Peyer's patch (tissue), 4 donors: ENCODE results near the gene TNFSF12. TPM values are rescaled to one million over a fixed set of nuclear protein-coding genes. Genes with fewer than 3 reads are reported as not detected.

ENCODE experiments used
- DNase-seq, 3 donors: peaks; one replicate each; pipeline ENCODE4 v3.0.0-alpha.2; 2017 to 2019
- H3K27ac ChIP-seq, 4 donors: fragments of 200-600 bp; sonication (generic); one replicate each; pipeline ENCODE4 v1.5.1; 2016 to 2019
- H3K27me3 ChIP-seq, 2 donors: fragments of 200-600 bp; sonication (generic); one replicate each; pipeline ENCODE4 v1.5.1; 2019
- H3K36me3 ChIP-seq, 3 donors: fragments of 200-600 bp; sonication (generic); one replicate each; pipeline ENCODE4 v1.5.1; 2016 to 2019
- H3K4me1 ChIP-seq, 4 donors: fragments of 200-600 bp; sonication (generic); one replicate each; pipeline ENCODE4 v1.5.1; 2016 to 2019
- H3K4me3 ChIP-seq, 4 donors: fragments of 200-600 bp; sonication (generic); 1 replicate in 3 of 4; 2 replicates in 1 of 4; pipeline ENCODE4 v1.5.1; 2016 to 2019; ENCODE audit warnings: mild to moderate bottlenecking in 1 of 4
- H3K9me3 ChIP-seq, 4 donors: fragments of 200-600 bp; sonication (generic); one replicate each; pipeline ENCODE4 v1.5.1; 2016 to 2019; ENCODE audit warnings: mild to moderate bottlenecking in 1 of 4
- POLR2A ChIP-seq, 2 donors: fragments of 450-650 bp; IDR thresholded peaks; one replicate each; pipeline ENCODE4 v1.5.1; 2017; ENCODE audit warnings: antibody characterized with exemption in 2 of 2, mild to moderate bottlenecking in 2 of 2, moderate library complexity in 2 of 2
- total RNA-seq, 4 donors: library from RNA; depleted of rRNA; stranded (reverse); fragments of >200 nt; gene quantifications; one replicate each; pipeline ENCODE4 v1.1.0, GENCODE V29; 2016
- TF ChIP-seq, protein P1 (sequence below), 6 experiments: fragments of 450-650 bp in 4 of 6; fragments of 200-600 bp in 2 of 6; sonication (generic) in 1 of 6; IDR thresholded peaks; one replicate each; pipeline ENCODE4 v1.5.1; 2017 to 2019; ENCODE audit warnings: antibody characterized with exemption in 6 of 6, mild to moderate bottlenecking in 3 of 6, moderate library complexity in 1 of 6

TNFSF12 gene
- total RNA-seq, 4 donors from 2014 or later, result 7.6 to 58.6 (median 15.2) TPM

DNA sequence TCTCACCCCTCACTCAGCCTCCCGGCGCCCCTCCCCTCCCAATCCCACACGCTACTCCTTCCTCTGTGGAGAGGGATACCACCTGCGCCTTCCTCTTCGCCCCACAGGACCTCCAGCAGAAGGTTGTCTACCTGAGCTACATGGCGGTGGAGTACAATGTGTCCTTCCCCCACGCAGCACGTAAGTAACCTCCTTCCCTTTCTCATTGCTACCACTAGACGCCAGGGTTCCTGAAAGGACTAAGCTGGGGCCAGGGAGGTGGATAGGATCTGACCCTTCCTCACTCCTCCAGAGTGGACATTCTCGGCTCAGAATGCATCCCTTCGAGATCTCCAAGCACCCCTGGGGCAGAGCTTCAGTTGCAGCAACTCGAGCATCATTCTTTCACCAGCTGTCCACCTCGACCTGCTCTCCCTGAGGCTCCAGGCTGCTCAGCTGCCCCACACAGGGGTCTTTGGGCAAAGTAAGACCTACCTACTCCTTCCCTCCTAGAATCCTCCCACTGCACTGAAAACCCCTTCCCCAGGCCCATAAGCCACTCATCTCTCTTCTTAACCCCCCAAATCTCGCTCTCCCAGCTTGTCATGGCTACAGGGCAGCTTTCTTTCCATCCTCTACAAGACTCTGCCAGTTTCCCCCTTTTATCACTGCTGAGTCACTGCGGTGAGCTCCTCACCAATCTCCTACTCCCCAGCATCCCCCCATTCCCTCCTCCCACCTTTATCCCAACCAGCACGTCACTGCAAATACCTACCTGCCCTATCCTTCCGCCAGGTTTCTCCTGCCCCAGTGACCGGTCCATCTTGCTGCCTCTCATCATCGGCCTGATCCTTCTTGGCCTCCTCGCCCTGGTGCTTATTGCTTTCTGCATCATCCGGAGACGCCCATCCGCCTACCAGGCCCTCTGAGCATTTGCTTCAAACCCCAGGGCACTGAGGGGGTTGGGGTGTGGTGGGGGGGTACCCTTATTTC is 32.0 kb downstream of the TNFSF12 start:
- Histone ChIP-seq H3K9me3 (no peaks in the 10 kb centered on the region), H3K4me1 (peaks cover 10 to 80% (median 38%) of the 10 kb centered on the region in 4 donors), H3K27me3 (no peaks in the 10 kb centered on the region), H3K4me3 (peak overlapping the region in 2 of 4 donors; percentile 48 to 54), H3K27ac (peak overlapping the region; percentile 83 to 93 (median 90)), H3K36me3 (peaks cover 0 to 30% (median 0%) of the 10 kb centered on the region in 3 donors)
- no peak for DNase-seq
- TF ChIP-seq, protein P1, sequence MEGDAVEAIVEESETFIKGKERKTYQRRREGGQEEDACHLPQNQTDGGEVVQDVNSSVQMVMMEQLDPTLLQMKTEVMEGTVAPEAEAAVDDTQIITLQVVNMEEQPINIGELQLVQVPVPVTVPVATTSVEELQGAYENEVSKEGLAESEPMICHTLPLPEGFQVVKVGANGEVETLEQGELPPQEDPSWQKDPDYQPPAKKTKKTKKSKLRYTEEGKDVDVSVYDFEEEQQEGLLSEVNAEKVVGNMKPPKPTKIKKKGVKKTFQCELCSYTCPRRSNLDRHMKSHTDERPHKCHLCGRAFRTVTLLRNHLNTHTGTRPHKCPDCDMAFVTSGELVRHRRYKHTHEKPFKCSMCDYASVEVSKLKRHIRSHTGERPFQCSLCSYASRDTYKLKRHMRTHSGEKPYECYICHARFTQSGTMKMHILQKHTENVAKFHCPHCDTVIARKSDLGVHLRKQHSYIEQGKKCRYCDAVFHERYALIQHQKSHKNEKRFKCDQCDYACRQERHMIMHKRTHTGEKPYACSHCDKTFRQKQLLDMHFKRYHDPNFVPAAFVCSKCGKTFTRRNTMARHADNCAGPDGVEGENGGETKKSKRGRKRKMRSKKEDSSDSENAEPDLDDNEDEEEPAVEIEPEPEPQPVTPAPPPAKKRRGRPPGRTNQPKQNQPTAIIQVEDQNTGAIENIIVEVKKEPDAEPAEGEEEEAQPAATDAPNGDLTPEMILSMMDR (IDR thresholded peaks at IDR 0.05), result no peak
- no peak for TF ChIP-seq POLR2A (IDR thresholded peaks at IDR 0.05)

DNA sequence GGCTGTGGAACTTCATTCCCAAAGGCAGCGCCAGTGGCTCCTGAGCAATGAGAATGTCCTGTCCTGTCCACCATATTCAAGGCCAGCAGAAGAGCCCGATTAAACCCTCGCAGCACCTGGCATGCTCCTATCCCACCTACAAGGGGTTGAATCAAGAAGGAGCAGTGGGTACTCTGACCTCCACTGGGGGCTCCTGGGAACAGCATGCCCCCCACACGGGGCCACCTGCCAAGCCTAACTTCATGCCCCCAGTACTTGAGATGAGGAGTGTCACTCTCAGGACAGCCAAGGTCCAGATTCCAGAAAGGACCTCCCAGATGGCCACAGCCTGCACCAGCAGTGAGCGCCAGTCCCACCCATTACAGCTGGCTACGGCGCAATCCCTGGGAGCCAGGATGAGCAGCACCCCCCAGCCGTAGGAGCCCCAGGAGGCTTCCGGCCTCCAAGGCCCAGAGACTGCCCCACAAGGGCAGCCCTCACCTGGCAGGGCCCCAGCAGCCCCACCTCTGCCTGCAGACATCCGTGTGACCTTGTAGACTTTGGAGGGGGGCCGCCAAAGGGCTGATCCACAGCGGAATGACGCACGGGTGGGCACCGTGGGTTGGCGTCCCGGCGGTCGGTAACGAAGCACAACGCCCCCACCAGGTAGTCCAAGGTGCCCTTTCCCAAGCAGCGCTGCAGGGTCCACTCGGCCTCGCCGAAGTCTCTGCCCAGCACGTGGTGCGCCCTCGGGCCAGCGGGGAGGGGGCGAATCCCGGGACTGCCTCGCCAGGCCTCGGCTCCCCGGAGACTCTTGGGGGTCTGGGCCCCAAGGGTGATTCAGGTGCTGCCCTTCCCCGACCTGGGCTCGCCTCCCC is 33.8 kb downstream of the TNFSF12 start:
- Histone ChIP-seq H3K9me3 (no peaks in the 10 kb centered on the region), H3K36me3 (peaks cover 0 to 18% (median 0%) of the 10 kb centered on the region in 3 donors), H3K27me3 (no peaks in the 10 kb centered on the region), H3K4me1 (peaks cover 10 to 64% (median 38%) of the 10 kb centered on the region in 4 donors), H3K27ac (peak overlapping the region; percentile 88 to 96 (median 92)), H3K4me3 (peak overlapping the region; percentile 52 to 75 (median 68))
- DNase-seq, result no peak
- TF ChIP-seq, protein P1 (IDR thresholded peaks at IDR 0.05), result no peak
- TF ChIP-seq POLR2A (IDR thresholded peaks at IDR 0.05), result no peak

DNA sequence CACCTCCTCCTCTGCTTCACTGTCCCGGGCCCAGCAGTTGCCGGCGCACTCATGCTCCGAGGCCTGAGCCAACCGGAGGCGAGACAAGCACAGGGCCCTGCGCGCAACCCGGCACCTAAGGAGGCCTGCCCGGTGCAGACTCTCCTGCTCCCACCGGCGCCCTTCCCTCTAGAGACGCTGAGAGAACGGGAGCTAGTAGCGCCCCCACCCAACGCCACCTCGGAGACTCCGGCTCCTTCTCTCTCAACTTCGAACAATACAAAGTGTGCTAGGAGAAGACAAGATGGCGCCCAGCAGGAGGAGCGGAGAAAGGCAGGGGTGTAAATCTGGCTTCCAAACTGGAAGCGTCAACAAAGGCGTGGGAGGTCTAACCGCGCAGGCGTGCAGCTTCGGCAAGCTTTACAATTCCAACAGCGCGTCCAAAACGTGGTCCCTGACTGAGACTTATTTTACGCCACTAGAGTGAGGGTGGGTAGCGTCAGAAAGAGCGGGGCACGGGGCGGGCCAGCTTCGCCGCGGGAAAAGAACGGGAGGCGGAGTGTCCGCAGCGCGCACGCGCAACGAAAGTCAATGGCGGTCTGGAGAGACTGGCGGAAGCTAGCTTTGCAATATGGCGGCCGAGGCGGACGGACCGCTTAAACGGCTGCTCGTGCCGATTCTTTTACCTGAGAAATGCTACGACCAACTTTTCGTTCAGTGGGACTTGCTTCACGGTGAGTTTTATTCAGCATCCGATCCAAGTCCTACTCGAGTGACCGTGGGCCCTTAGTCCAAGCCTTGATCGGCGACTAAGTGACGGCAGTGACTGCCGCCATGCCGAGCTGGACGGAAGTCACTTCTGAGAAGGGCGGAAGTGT is 34.6 kb downstream of the TNFSF12 start, which contains the start of gene MPDU1:
MPDU1 (plus strand) TSS at position 600 of the 857 bp plus-strand sequence; CDS start at position 611, 11 bp downstream.
- Histone ChIP-seq H3K27ac (peak within 1 kb of the TSS; percentile 88 to 96 (median 92)), H3K9me3 (no peaks in the 10 kb centered on the region), H3K4me1 (peaks cover 10 to 57% (median 38%) of the 10 kb centered on the region in 4 donors), H3K36me3 (peaks cover 0 to 18% (median 0%) of the 10 kb centered on the region in 3 donors), H3K4me3 (peak within 1 kb of the TSS; percentile 52 to 75 (median 68)), H3K27me3 (no peaks in the 10 kb centered on the region)
- TF ChIP-seq, protein P1 (IDR thresholded peaks at IDR 0.05), result no peak
- peak; percentile 33 to 71 for TF ChIP-seq POLR2A (IDR thresholded peaks at IDR 0.05)
- peak; percentile 89 to 98 (median 96) for DNase-seq

DNA sequence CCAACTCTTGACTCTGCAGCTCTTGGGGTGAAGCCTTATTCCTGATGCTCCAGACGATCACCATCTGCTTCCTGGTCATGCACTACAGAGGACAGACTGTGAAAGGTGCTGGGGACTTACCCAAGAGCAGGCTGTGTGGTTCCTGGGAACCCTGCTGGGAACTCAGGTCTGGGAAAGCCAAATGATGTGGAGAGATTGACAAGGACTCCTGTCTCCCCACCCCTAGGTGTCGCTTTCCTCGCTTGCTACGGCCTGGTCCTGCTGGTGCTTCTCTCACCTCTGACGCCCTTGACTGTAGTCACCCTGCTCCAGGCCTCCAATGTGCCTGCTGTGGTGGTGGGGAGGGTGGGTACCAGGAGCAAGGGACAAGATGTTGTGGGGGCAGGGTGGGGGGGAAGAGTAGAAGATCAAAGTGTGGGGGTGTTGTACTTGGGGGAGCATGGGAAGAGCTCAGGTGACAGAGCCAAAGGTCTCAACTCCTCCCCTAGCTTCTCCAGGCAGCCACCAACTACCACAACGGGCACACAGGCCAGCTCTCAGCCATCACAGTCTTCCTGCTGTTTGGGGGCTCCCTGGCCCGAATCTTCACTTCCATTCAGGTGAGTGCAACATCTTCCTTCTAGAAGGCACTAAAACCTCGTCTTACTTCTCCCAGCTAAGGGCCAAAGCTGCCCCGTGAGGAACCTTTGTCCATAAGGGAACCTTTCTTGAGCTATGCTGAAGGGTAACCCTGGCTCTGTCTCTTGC is 38.0 kb downstream of the TNFSF12 start:
- H3K4me1 ChIP-seq, result peaks cover 5 to 34% (median 15%) of the 10 kb centered on the region in 4 donors
- no peaks in the 10 kb centered on the region for H3K27me3 ChIP-seq
- TF ChIP-seq POLR2A (IDR thresholded peaks at IDR 0.05), result no peak
- TF ChIP-seq, protein P1 (IDR thresholded peaks at IDR 0.05), result peak in 4 of 6 experiments; percentile 18 to 67 (median 54)
- H3K36me3 ChIP-seq, result peaks cover 0 to 23% (median 0%) of the 10 kb centered on the region in 3 donors
- no peaks in the 10 kb centered on the region for H3K9me3 ChIP-seq
- H3K27ac ChIP-seq, result peak overlapping the region in 2 of 4 donors; percentile 7 to 11
- no peak overlapping the region for H3K4me3 ChIP-seq
- DNase-seq, result peak in 2 of 3 donors; percentile 67 to 74
